Esophagus mucosa (tissue), 1 donor: ENCODE measurements around the gene STAT4. TPM values are rescaled to one million over a fixed set of nuclear protein-coding genes. Genes with fewer than 3 reads are reported as not detected.

Experiments
- ATAC-seq: fragments of 200-7000 bp; cut with Tn5 transposase; one replicate; pipeline ENCODE4 v1.9.1; 2020
- total RNA-seq: library from RNA; stranded (reverse); gene quantifications from one replicate; pipeline ENCODE4 v1.2.4, GENCODE V29; 2023
- donor health status: DM: yes; HTN: yes; CAD: no.

STAT4 gene
- total RNA-seq, 1 donor from 2014 or later: 0.88 TPM

DNA sequence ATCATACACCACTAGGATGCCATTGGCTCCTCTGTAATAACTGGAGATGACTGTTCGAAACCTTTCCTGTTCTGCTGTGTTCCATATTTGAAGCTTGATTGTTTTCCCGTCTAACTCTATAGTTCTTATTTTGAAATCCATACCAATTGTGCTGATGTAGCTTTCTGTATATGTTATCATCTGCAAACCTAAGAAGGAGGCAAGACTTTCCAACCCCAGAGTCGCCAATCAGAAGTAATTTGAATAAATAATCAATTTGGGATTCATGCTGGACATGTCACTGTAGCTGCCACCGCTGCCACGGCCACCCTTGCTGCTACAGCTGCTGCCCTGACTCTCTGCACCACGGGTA is 157.5 kb downstream of the STAT4 start:
- no peak for ATAC-seq

DNA sequence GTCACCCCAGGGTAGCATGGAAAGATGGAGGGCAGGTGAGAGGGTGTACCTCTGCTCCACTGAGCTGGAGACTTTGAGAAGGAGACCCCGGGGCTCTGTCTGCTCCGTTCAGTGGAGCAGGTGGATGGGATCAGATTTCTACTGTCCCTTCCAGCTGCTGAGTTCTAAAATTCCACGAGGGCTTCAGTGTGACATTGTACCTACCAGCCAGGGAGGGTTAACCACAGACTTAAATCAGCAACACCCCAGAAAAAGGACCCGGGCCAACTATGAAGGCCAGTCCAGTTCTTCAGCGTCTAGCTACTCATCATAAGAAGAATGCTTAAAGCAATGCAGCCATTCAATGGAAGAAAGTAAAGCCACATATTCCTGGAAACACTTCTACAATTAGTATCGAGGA is 160.7 kb downstream of the STAT4 start:
- no peak for ATAC-seq

DNA sequence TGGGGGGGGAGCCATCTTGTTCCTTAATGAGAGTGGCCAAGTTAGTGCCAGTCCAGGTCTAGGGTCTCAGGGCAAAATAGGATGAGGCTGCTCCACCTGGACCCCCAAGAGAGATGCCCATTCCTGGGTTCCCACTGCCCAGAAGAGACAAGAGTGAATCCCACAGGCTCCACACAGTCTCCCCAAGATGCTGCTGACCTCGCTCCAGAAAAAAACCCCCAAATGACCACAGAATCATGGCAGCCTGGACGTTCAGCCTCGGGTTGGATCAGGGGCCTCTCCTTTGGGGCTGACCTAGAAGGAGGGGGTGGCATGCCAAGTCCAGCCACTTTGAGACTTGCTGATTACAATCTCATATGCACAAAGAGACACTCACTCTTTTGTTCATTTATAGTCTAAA is 161.9 kb downstream of the STAT4 start:
- no peak for ATAC-seq

DNA sequence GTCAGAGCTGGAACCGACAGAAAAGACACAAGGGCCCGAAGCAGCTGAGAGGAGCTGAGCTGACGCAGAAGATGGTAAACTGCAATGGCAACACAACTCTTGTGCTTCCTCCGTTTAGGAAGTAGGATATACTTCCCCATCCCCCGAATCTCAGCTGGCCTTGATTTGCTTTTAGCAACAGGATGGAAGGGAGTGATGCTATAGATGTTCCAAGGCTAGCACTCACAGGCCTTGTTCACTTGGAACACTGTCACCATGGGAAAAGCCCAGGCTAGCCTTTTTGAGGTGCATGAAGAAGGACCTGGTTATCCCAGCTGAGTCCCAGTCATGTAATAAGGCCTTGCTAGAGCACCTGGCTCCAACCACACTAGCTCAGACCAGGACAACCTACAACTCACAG is 162.9 kb downstream of the STAT4 start:
- ATAC-seq: no peak

DNA sequence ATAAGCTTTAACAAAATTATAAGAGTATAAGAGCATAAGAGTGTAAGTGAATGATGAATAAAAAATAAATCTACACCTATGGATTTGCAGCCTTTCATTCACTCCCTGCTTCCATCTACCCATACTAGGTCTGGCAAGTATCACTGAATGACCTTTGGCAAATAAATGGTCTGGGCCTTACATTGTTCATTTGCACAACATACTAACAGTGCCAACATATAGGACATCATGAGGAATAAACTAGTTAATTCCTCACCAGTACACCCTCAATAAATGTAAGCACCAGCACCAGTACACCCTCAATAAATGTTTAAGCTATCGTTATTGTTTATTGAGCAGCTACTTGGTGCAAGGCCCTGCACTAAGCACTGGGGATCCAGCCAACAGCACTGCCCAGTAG is 163.7 kb downstream of the STAT4 start:
- ATAC-seq: no peak

DNA sequence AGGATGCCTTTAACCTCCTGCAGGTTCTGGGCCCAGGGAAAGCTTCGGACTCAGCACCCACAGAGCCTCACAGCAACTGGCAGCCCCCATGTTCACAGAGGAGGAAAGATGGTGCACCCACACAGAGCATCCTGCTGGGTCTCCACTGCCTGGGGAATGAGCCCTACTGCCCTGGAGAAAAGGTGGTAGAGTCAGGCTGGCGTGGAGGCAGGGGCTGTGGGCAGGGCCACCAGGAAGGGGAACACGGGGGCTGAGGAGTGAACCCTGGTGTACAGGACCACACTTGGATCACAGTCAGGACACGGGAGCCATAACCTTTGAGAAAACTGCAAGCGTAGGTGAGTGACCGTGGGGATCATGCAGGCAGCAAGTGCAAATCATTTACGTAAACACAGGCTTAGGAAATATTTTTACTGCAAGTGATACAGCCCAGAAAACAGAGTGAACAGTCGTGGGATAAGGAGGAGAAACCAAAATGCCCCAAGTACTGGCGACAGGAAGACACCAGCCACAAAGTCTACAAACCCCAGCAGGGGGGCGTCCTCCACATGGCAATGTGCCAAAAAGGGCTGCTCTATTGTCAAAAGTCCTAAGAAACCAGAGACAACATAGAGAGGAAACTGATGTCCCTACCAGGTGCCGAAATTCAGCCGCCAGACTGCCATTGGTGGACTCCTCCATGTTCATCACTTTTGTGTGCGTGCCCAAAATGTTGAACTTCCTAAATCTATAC is 164.4 kb downstream of the STAT4 start:
- ATAC-seq: no peak

DNA sequence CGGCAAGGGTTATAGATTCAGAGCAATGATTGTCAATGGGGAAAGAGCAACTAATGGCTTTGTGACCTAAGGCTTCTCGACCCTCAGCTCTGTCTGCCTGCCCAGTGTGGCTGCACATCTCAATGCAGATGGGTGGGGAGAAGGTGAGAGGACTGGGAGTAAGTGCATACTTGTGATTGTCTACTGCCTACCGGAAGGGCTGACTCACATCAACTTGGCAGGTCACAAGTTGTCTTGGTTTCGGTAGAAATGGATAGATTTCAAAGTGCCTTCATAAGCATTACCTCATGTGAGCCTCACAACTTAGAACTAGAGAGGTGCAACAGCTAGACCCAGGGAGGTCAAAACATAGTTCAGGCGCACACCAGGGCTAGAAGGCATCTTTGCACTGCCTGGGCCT is 166.2 kb downstream of the STAT4 start:
- peak; percentile 62 for ATAC-seq

DNA sequence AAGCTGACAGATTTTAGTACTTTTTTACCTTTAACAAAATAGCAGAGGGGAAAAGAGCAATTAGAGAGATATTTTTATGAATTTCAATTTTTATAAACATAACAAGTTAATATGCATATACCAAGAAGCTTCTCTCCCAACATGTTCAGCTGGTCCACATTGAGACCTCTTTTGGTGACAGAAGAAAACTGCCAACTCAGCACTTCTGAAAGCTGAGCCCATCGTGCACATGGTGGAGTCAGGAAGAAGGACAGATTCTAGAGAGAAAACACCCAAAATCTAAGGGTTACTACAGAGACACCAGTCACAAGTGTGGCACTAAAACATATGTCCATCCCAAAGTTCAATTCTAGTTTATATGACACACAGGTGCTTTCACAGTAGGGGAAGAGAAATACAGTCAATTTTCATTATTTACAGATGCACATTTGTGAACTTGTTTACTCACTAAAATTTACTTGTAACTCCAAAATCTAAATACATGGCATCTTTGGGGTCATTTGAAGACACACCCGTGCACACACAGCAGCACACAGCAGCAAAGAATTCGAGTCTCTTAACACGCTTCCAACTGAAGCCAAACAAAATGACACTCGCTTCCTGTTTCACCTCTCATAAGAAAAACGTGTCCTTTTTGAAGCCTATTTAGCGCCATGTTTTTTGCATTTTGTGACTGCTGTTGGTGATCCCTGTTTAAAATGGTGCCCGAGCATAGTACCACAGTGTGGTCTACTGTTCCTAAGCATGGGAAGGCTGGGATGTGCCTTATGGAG is 168.3 kb downstream of the STAT4 start:
- no peak for ATAC-seq

DNA sequence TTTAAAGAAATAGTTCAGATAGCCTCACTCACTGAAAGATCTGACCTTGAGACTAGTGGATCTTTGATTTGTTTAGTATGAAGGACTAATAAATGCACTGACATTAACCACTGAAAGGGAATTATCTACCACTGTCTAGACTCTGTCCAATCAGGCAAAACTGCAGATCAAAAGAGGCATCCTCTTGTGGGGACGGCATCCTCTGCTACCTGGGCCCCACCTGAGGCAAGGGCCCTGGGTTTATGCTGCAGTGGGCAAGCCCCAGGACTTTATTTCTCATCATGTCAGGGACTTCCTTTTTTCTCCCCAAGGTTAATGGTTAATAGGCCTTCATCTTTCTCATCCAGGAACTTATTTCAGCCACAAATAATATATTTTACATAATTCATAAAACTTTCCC is 169.1 kb downstream of the STAT4 start:
- ATAC-seq: no peak

DNA sequence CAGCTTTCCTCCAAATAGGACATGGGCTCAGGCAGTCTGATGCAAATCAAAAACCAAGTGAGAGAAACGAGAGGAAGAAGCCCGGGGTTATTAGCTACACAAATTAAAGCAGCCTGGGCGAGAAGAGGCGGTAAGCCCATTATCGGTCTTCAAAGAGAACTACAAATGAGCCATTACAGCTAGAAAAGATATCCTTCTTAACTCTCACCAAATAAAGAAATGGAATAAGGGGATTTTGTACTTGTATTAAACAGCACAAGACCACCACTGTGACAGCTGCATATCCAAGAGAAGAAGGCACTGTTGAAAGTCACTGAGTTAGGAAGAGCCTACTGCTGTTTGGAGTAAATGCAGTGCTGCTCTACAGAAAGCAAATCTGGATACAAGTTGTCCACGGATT is 169.5 kb downstream of the STAT4 start:
- no peak for ATAC-seq

DNA sequence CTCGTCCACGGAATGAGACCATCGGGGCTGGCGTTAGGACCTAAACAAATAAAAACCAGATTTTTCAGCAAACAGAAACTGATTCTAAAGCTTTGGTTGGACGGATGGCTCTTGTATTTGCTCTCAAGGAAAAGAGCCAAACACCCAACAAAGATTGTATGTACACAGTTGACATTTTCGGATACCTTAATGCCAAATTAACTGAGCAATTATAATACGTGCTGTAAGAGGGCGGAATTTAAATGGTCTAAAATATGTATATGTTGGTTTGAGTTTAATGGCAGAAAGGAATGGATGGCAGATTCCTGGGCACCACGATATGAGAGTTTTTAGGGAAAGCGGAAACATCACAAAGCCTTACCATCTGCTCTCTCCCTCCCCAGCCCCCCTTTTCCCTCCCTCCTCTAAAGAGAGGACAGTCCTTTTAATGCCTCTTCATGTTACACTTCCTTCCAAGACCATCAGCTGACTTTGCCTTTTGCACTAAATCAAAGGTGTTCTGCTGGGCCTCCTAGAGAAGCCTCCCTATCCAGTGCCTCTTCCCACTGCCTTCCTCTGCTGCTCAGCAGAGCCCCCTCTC is 170.1 kb downstream of the STAT4 start:
- no peak for ATAC-seq

DNA sequence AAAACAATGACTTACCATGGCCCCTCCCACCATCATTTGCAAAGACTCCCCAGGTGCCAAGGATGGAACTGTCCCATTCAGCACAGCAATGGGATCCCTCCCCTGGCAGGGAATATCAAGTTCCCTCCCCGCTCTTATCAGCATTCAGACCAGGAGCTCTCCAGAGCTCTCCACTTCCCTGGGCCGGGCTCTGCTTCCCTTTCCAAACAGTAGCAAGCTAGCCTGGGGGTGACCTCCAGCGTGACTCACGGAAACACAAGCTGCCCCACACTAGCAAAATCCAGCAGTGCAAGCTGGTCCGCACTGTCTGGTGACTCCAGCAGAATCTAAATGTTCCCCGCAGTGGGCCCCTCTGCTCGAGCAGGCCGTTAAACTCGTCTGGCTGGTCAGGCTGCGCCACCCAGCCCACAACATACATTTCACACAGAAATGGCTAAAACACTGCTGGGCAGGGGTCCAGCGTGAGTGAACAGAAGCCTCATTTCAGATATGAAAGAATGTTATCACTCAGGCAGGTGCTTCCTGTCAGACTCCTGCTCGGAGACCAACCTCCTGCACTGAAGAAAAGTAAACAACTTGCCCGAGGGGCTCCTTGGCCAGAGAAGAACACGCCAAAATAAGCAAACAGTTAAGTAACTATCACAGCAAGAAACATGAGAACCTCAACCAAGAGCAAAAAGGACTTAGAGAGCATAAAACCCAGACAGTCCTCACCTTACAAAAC is 170.7 kb downstream of the STAT4 start:
- ATAC-seq: peak; percentile 68

Other genes starting within 250 kb of the STAT4 start
- 51.0 TPM for gene STAT1, start 136.8 kb downstream of the STAT4 start, total RNA-seq
- 65.2 TPM for gene MYO1B, start 94.4 kb upstream of the STAT4 start, total RNA-seq